DOHH2 (cell line): Measurements from ENCODE around the gene PCSK5.

Source experiments
- EZH2phosphoT487 ChIP-seq: fragments of 200-600 bp; sonication (generic); IDR thresholded peaks from 2 replicates; pipeline ENCODE4 v1.6.1; 2017; ENCODE audit warnings: borderline replicate concordance, mild to moderate bottlenecking, antibody characterized with exemption, low read length, moderate library complexity, mixed read lengths
- TF ChIP-seq, protein P1 (sequence below): fragments of 200-600 bp; sonication (generic); IDR thresholded peaks from one replicate; pipeline ENCODE4 v1.5.1; 2014; ENCODE audit warnings: antibody characterized with exemption, mild to moderate bottlenecking, low read depth, low read length; ENCODE audit not compliant: poor library complexity, severe bottlenecking

DNA sequence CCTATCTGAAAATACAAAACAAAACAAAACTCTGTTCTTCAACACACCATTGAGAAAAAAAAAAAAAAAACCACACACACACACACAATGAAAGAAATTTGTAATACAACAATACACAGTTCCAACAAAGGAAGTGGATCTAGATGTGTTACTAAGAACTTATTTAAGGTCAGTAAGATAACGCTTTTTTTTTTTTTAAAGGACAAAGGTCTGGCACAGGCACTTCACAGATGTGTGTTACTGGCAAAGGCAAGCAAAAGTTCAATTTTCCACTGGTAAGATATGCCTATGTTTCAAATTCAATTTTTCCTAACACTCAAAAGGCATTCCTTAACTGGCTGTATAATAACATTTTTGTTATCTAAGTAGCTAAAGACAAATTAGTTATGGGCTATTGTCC is 500.2 kb downstream of the PCSK5 start:
- TF ChIP-seq, protein P1, sequence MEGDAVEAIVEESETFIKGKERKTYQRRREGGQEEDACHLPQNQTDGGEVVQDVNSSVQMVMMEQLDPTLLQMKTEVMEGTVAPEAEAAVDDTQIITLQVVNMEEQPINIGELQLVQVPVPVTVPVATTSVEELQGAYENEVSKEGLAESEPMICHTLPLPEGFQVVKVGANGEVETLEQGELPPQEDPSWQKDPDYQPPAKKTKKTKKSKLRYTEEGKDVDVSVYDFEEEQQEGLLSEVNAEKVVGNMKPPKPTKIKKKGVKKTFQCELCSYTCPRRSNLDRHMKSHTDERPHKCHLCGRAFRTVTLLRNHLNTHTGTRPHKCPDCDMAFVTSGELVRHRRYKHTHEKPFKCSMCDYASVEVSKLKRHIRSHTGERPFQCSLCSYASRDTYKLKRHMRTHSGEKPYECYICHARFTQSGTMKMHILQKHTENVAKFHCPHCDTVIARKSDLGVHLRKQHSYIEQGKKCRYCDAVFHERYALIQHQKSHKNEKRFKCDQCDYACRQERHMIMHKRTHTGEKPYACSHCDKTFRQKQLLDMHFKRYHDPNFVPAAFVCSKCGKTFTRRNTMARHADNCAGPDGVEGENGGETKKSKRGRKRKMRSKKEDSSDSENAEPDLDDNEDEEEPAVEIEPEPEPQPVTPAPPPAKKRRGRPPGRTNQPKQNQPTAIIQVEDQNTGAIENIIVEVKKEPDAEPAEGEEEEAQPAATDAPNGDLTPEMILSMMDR, result no peak
- TF ChIP-seq EZH2phosphoT487, result no peak
